Esophagus muscularis mucosa (tissue), 4 donors: ENCODE results near the gene PCIF1. TPM values are rescaled to one million over a fixed set of nuclear protein-coding genes. Genes with fewer than 3 reads are reported as not detected.

Source experiments
- DNase-seq: peaks from one replicate; pipeline ENCODE4 v3.0.0-alpha.2; 2017; ENCODE audit errors: extremely low spot score
- H3K27ac ChIP-seq, 4 donors: fragments of 200-600 bp; sonication (generic); replicated peaks in 1 of 4; 1 replicate in 3 of 4; 2 replicates in 1 of 4; pipeline ENCODE4 v1.5.1; 2016 to 2019; ENCODE audit warnings: mild to moderate bottlenecking in 1 of 4
- H3K27me3 ChIP-seq, 4 donors: fragments of 200-600 bp; sonication (generic); one replicate each; pipeline versions ENCODE4 v1.5.1 to v1.6.0; 2016 to 2019
- H3K36me3 ChIP-seq, 4 donors: fragments of 200-600 bp; sonication (generic); one replicate each; pipeline ENCODE4 v1.5.1; 2016 to 2019
- H3K4me1 ChIP-seq, 4 donors: fragments of 200-600 bp; sonication (generic); one replicate each; pipeline ENCODE4 v1.5.1; 2016 to 2019
- H3K4me3 ChIP-seq, 4 donors: fragments of 200-600 bp; sonication (generic); 1 replicate in 2 of 4; 2 replicates in 2 of 4; pipeline ENCODE4 v1.5.1; 2016 to 2019; ENCODE audit warnings: mild to moderate bottlenecking in 4 of 4, moderate library complexity in 1 of 4
- H3K9me3 ChIP-seq, 4 donors: fragments of 200-600 bp; sonication (generic); 1 replicate in 3 of 4; 2 replicates in 1 of 4; pipeline ENCODE4 v1.5.1; 2016 to 2019
- CTCF ChIP-seq, 3 experiments: fragments of 200-600 bp in 2 of 3; fragments of 450-650 bp in 1 of 3; sonication (generic) in 2 of 3; IDR thresholded peaks; one replicate each; pipeline ENCODE4 v1.5.1; 2017 to 2019; ENCODE audit warnings: antibody characterized with exemption in 3 of 3, mild to moderate bottlenecking in 2 of 3, moderate library complexity in 1 of 3
- EP300 ChIP-seq: sonication (generic); formaldehyde crosslinking; IDR thresholded peaks from one replicate; pipeline ENCODE4 v1.6.1; 2017; ENCODE audit warnings: antibody characterized with exemption
- POLR2A ChIP-seq: fragments of 450-650 bp; IDR thresholded peaks from one replicate; pipeline ENCODE4 v1.6.1; 2017; ENCODE audit warnings: antibody characterized with exemption, moderate library complexity, mild to moderate bottlenecking, low read depth
- POLR2AphosphoS5 ChIP-seq, 2 donors: sonication (generic); formaldehyde crosslinking; IDR thresholded peaks; one replicate each; pipeline ENCODE4 v1.6.1; 2017; ENCODE audit warnings: antibody characterized with exemption in 2 of 2
- WGBS: methylation state at CpG from one replicate; pipeline ENCODE4 v1.1.5; 2018; 5-methylcytosine and 5-hydroxymethylcytosine counted together
- intact Hi-C: fragments of 100-400 bp; cut with DNase I; formaldehyde crosslinking; loops from one replicate; pipeline ENCODE4 v1.15.1; 2023
- total RNA-seq, 4 donors: library from RNA; depleted of rRNA; stranded (reverse); fragments of >200 nt; gene quantifications; one replicate each; pipeline versions ENCODE4 v1.1.0 to v1.2.1, GENCODE V29; 2016

PCIF1 gene
- total RNA-seq, 4 donors from 2014 or later, result 35.3 to 51.2 (median 37.2) TPM

GRCh38 chr20:45909336-45909808, 25.1 kb upstream of the PCIF1 start:
- Histone ChIP-seq H3K36me3 (peaks cover 0 to 36% (median 13%) of the 10 kb centered on the region in 4 donors), H3K4me1 (peaks cover 18 to 35% (median 31%) of the 10 kb centered on the region in 4 donors), H3K9me3 (no peaks in the 10 kb centered on the region), H3K27me3 (peaks cover 0 to 14% (median 5%) of the 10 kb centered on the region in 4 donors), H3K27ac (peak overlapping the region in 1 of 4 donors; percentile 58), H3K4me3 (no peak overlapping the region)
- intact Hi-C loops, result no loop called here
- 90% methylated on average over 12 of the region's 12 CpGs for WGBS
- no peak for DNase-seq
- no peak for TF ChIP-seq EP300
- no peak for TF ChIP-seq CTCF (IDR thresholded peaks at IDR 0.05)
- no peak for TF ChIP-seq POLR2AphosphoS5 (IDR thresholded peaks at IDR 0.05)
- no peak for TF ChIP-seq POLR2A

- DNase-seq, result no peak
- Histone ChIP-seq H3K27ac (peak overlapping the region; percentile 45 to 81 (median 69)), H3K36me3 (peaks cover 0 to 30% (median 10%) of the 10 kb centered on the region in 4 donors), H3K4me1 (peaks cover 18 to 35% (median 31%) of the 10 kb centered on the region in 4 donors), H3K27me3 (peaks cover 0 to 14% (median 5%) of the 10 kb centered on the region in 4 donors), H3K4me3 (peak overlapping the region; percentile 53 to 61 (median 59)), H3K9me3 (no peaks in the 10 kb centered on the region)
- intact Hi-C loops, result no loop called here
- 86% methylated on average over 20 of the region's 22 CpGs for WGBS
- TF ChIP-seq EP300 (no peak), POLR2AphosphoS5 (IDR thresholded peaks at IDR 0.05) (no peak), CTCF (IDR thresholded peaks at IDR 0.05) (no peak), POLR2A (no peak)
Observed at GRCh38 chr20:45909817-45910669, 24.4 kb upstream of the PCIF1 start.

GRCh38 chr20:45910670-45911485, 23.6 kb upstream of the PCIF1 start:
- TF ChIP-seq POLR2AphosphoS5 (IDR thresholded peaks at IDR 0.05) (peak; percentile 80 to 89), CTCF (IDR thresholded peaks at IDR 0.05) (no peak), POLR2A (peak; percentile 38)
- Histone ChIP-seq H3K9me3 (no peaks in the 10 kb centered on the region), H3K4me1 (peaks cover 18 to 35% (median 31%) of the 10 kb centered on the region in 4 donors), H3K36me3 (peaks cover 0 to 23% (median 6%) of the 10 kb centered on the region in 4 donors), H3K27me3 (peaks cover 0 to 14% (median 5%) of the 10 kb centered on the region in 4 donors), H3K27ac (peak overlapping the region; percentile 77 to 81 (median 80)), H3K4me3 (peak overlapping the region; percentile 53 to 61 (median 59))
- WGBS, result 2% methylated on average over 32 of the region's 43 CpGs
- intact Hi-C loops, result no loop called here
- DNase-seq, result peak; percentile 100

- DNase-seq, result no peak
- Histone ChIP-seq H3K4me3 (peak within 1 kb of the TSS; percentile 53 to 61 (median 59)), H3K27ac (peak within 1 kb of the TSS; percentile 77 to 81 (median 80)), H3K9me3 (no peaks in the 10 kb centered on the region), H3K27me3 (peaks cover 0 to 14% (median 5%) of the 10 kb centered on the region in 4 donors), H3K36me3 (peaks cover 0 to 16% (median 3%) of the 10 kb centered on the region in 4 donors), H3K4me1 (peaks cover 18 to 35% (median 31%) of the 10 kb centered on the region in 4 donors)
- no peak for TF ChIP-seq EP300
- peak in 1 of 2 donors; percentile 78 for TF ChIP-seq POLR2AphosphoS5 (IDR thresholded peaks at IDR 0.05)
- peak; percentile 43 for TF ChIP-seq POLR2A
- TF ChIP-seq CTCF (IDR thresholded peaks at IDR 0.05), result no peak
- intact Hi-C loops, result no loop called here
- WGBS, result 2% methylated on average over 31 of the region's 58 CpGs
Observed at GRCh38 chr20:45911486-45912343, 22.8 kb upstream of the PCIF1 start, which contains the start of gene PLTP. Gene PLTP, minus strand, starts transcription at chr20:45912155. Its CDS starts 703 bp downstream, at chr20:45911452.
